Suprapubic skin (tissue), 3 donors: ENCODE results near the gene SKA2.
"Not testable (repeated sequence)": the region's sequence is repeated elsewhere in the genome, so short reads cannot be mapped to it uniquely, and the experiment has no call there.

ENCODE experiments used
- CTCF ChIP-seq, 2 donors: fragments of 200-600 bp in 1 of 2; fragments of 450-650 bp in 1 of 2; sonication (generic) in 1 of 2; IDR thresholded peaks; one replicate each; pipeline ENCODE4 v1.5.1; 2016 to 2019; ENCODE audit warnings: antibody characterized with exemption in 2 of 2, mild to moderate bottlenecking in 1 of 2, moderate library complexity in 1 of 2
- EP300 ChIP-seq: sonication (generic); formaldehyde crosslinking; IDR thresholded peaks from one replicate; pipeline ENCODE4 v1.6.1; 2017; ENCODE audit warnings: antibody characterized with exemption
- POLR2A ChIP-seq, 2 donors: fragments of 450-650 bp; IDR thresholded peaks; one replicate each; pipeline ENCODE4 v1.6.1; 2017; ENCODE audit warnings: antibody characterized with exemption in 2 of 2, mild to moderate bottlenecking in 2 of 2, moderate library complexity in 2 of 2

- TF ChIP-seq EP300; CTCF (IDR thresholded peaks at IDR 0.05); POLR2A (IDR thresholded peaks at IDR 0.05): not testable (repeated sequence)
Observed at GRCh38 chr17:59179601-59180000, 24.6 kb upstream of the SKA2 start.
